ENCODE results near the gene B4GALNT3.

DNA sequence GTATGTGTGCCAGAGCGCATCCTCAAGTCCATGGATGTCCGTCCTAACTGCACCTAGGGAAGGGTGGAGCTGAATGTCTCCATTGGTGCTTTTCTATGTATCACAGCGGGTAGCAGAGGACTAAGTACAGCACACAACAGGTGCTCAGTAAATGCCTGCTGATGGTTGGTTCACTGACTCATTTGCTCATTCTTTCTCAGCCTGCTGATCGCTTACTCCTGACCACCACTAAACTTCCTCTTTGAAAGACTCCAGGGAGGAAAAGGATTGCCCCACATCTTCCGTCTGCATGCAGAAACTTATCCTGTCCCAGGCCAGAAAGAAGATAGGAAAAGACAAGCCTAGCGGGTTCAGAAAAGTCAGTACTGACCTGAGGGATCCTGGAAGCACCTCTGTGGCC lies 66.3 kb downstream of the B4GALNT3 start:
- TF ChIP-seq, protein P1, sequence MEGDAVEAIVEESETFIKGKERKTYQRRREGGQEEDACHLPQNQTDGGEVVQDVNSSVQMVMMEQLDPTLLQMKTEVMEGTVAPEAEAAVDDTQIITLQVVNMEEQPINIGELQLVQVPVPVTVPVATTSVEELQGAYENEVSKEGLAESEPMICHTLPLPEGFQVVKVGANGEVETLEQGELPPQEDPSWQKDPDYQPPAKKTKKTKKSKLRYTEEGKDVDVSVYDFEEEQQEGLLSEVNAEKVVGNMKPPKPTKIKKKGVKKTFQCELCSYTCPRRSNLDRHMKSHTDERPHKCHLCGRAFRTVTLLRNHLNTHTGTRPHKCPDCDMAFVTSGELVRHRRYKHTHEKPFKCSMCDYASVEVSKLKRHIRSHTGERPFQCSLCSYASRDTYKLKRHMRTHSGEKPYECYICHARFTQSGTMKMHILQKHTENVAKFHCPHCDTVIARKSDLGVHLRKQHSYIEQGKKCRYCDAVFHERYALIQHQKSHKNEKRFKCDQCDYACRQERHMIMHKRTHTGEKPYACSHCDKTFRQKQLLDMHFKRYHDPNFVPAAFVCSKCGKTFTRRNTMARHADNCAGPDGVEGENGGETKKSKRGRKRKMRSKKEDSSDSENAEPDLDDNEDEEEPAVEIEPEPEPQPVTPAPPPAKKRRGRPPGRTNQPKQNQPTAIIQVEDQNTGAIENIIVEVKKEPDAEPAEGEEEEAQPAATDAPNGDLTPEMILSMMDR (IDR thresholded peaks at IDR 0.05) = no peak
- TF ChIP-seq EP300 (IDR thresholded peaks at IDR 0.05) (no peak), POLR2A (IDR thresholded peaks at IDR 0.05) (no peak), POLR2AphosphoS5 (IDR thresholded peaks at IDR 0.05) (no peak)
